Natural killer cell (primary cell): Measurements from ENCODE around the gene MYO5B. TPM values are rescaled to one million over a fixed set of nuclear protein-coding genes. Genes with fewer than 3 reads are reported as not detected.

ENCODE experiments used
- ATAC-seq, 3 donors: fragments of 150-1000 bp in 2 of 3; fragments of 200-7000 bp in 1 of 3; cut with Tn5 transposase; 1 replicate in 1 of 3; 2 replicates in 2 of 3; pipeline ENCODE4 v1.10.0; 2021; ENCODE audit warnings: mild to moderate bottlenecking in 2 of 3, moderate library complexity in 2 of 3
- DNase-seq, 2 donors: peaks; one replicate each; pipeline versions ENCODE4 v3.0.0 to v3.0.0-alpha.2; 2013 to 2021; ENCODE audit warnings: mixed read lengths in 1 of 2
- H3K27ac ChIP-seq: one replicate; pipeline ENCODE4 v1.5.1; 2013; ENCODE audit warnings: mild to moderate bottlenecking, low read length
- H3K27me3 ChIP-seq: one replicate; pipeline ENCODE4 v1.6.1; 2013; ENCODE audit warnings: low read length; ENCODE audit not compliant: control insufficient read depth, insufficient read depth
- H3K36me3 ChIP-seq: one replicate; pipeline ENCODE4 v1.6.1; 2013; ENCODE audit warnings: low read length; ENCODE audit not compliant: control insufficient read depth, insufficient read depth
- H3K4me1 ChIP-seq: one replicate; pipeline ENCODE4 v1.6.1; 2013; ENCODE audit warnings: low read length; ENCODE audit not compliant: control insufficient read depth, insufficient read depth
- H3K4me3 ChIP-seq: one replicate; pipeline ENCODE4 v1.5.1; 2013; ENCODE audit warnings: low read length
- H3K9me3 ChIP-seq: one replicate; pipeline ENCODE4 v1.6.1; 2013; ENCODE audit warnings: low read length; ENCODE audit not compliant: control insufficient read depth, insufficient read depth
- H3K27ac Mint-ChIP-seq, 2 donors: one replicate each; pipeline ENCODE4 v1.8.0; 2022; ENCODE audit warnings: mild to moderate bottlenecking in 2 of 2, mixed read lengths in 2 of 2, moderate library complexity in 1 of 2
- H3K27me3 Mint-ChIP-seq, 2 donors: one replicate each; pipeline ENCODE4 v1.8.0; 2022; ENCODE audit warnings: low read depth in 2 of 2, mixed read lengths in 2 of 2
- H3K36me3 Mint-ChIP-seq: one replicate; pipeline ENCODE4 v1.8.0; 2022; ENCODE audit warnings: mixed read lengths
- H3K4me1 Mint-ChIP-seq, 2 donors: one replicate each; pipeline ENCODE4 v1.8.0; 2022; ENCODE audit warnings: mixed read lengths in 2 of 2
- H3K4me3 Mint-ChIP-seq: one replicate; pipeline ENCODE4 v1.8.0; 2022; ENCODE audit warnings: mild to moderate bottlenecking, moderate library complexity, mixed read lengths
- H3K9me3 Mint-ChIP-seq, 2 donors: one replicate each; pipeline ENCODE4 v1.8.0; 2022; ENCODE audit warnings: mixed read lengths in 2 of 2
- WGBS: methylation state at CpG from one replicate; pipeline ENCODE4 v1.1.7; 2013; ENCODE audit warnings: missing lambda C conversion rate; ENCODE audit not compliant: insufficient coverage; 5-methylcytosine and 5-hydroxymethylcytosine counted together
- intact Hi-C: fragments of 100-400 bp; cut with micrococcal nuclease; formaldehyde crosslinking; loops from one replicate; pipeline ENCODE4 v1.14.2; 2022
- total RNA-seq, 4 donors: library from RNA; stranded (reverse); fragments of 120-200 nt in 1 of 4; gene quantifications; one replicate each; pipeline versions ENCODE4 v1.2.3 to v1.2.4, GENCODE V29; 2013 to 2022
- TF ChIP-seq, protein P1 (sequence below): fragments of 200-600 bp; IDR thresholded peaks from one replicate; pipeline ENCODE4 v1.8.0; 2022; ENCODE audit warnings: antibody characterized with exemption

The MYO5B gene
- total RNA-seq, 3 donors from 2014 or later (not counting 1 experiment from before 2014, with no cell fraction given), result 0.33 TPM; not detected in 2

DNA sequence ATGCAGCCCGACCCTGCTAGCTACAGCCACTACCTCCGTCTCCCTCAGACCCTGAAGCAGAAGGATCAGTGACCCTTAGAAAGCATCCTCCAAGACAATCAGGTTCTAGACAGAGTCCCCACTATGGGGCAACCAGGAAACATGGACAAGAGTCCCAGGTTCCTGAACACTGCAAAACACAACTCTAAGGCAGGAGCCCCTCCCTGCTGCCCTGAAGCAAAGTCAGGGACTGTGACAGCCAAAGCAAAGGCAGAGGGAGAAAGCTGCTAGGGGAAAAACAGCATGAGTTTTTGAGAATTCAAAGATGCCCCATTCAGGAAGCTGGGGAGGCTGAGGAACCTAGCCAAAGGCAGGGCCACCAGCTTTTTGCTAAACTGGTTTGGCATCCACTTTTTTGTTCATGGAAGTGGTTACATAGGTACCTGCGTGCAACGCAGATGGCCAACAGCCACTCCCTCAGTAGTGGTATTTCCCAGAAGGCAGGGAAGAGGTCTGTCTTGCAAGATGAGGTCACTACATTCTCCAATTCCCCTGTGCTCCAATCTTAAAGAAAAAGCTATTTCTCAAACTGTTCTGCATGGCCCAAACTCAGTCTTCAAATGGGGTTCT is 33.2 kb downstream of the MYO5B start:
- intact Hi-C loops, result no loop called here
- H3K27ac ChIP-seq, result no peak overlapping the region
- H3K9me3 Mint-ChIP-seq, result no peaks in the 10 kb centered on the region
- peaks cover 31 to 62% of the 10 kb centered on the region in 2 donors for H3K27me3 Mint-ChIP-seq
- no peaks in the 10 kb centered on the region for H3K36me3 Mint-ChIP-seq
- 79% methylated on average over 4 of the region's 4 CpGs for WGBS
- no peaks in the 10 kb centered on the region for H3K4me1 ChIP-seq
- DNase-seq (no peak), ATAC-seq (no peak)
- H3K9me3 ChIP-seq, result no peaks in the 10 kb centered on the region
- H3K36me3 ChIP-seq, result no peaks in the 10 kb centered on the region
- no peak overlapping the region for H3K27ac Mint-ChIP-seq
- H3K4me1 Mint-ChIP-seq, result no peaks in the 10 kb centered on the region
- TF ChIP-seq, protein P1, sequence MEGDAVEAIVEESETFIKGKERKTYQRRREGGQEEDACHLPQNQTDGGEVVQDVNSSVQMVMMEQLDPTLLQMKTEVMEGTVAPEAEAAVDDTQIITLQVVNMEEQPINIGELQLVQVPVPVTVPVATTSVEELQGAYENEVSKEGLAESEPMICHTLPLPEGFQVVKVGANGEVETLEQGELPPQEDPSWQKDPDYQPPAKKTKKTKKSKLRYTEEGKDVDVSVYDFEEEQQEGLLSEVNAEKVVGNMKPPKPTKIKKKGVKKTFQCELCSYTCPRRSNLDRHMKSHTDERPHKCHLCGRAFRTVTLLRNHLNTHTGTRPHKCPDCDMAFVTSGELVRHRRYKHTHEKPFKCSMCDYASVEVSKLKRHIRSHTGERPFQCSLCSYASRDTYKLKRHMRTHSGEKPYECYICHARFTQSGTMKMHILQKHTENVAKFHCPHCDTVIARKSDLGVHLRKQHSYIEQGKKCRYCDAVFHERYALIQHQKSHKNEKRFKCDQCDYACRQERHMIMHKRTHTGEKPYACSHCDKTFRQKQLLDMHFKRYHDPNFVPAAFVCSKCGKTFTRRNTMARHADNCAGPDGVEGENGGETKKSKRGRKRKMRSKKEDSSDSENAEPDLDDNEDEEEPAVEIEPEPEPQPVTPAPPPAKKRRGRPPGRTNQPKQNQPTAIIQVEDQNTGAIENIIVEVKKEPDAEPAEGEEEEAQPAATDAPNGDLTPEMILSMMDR, result no peak
- no peak overlapping the region for H3K4me3 ChIP-seq
- H3K27me3 ChIP-seq, result no peaks in the 10 kb centered on the region
- H3K4me3 Mint-ChIP-seq, result no peak overlapping the region

DNA sequence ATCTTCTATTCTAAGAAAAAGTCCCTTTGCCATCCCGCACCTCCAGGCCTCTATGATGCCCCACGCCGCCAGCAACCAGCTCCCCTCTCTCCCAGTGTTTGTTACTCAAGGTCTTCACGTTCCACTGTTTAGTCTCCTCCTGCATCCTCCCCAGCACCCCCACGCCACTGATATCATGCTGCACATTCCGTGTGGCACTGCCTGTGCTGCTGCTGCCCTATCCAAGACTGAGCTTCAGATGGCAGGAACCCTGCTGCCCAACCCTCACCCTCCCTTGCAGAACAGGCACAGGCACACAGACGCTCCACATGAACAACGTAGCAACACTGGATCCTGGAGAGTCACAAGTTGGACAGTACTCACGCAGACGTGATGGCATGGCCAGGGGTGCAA is 35.3 kb downstream of the MYO5B start:
- Mint-ChIP-seq H3K27me3 (peaks cover 21 to 43% of the 10 kb centered on the region in 2 donors), H3K4me1 (no peaks in the 10 kb centered on the region), H3K27ac (no peak overlapping the region), H3K9me3 (no peaks in the 10 kb centered on the region), H3K4me3 (no peak overlapping the region), H3K36me3 (no peaks in the 10 kb centered on the region)
- TF ChIP-seq, protein P1, result no peak
- Histone ChIP-seq H3K4me3 (no peak overlapping the region), H3K4me1 (no peaks in the 10 kb centered on the region), H3K9me3 (no peaks in the 10 kb centered on the region), H3K27me3 (no peaks in the 10 kb centered on the region), H3K27ac (no peak overlapping the region), H3K36me3 (no peaks in the 10 kb centered on the region)
- intact Hi-C loops, result no loop called here
- ATAC-seq, result no peak
- WGBS, result 80% methylated on average over 10 of the region's 10 CpGs
- no peak for DNase-seq

DNA sequence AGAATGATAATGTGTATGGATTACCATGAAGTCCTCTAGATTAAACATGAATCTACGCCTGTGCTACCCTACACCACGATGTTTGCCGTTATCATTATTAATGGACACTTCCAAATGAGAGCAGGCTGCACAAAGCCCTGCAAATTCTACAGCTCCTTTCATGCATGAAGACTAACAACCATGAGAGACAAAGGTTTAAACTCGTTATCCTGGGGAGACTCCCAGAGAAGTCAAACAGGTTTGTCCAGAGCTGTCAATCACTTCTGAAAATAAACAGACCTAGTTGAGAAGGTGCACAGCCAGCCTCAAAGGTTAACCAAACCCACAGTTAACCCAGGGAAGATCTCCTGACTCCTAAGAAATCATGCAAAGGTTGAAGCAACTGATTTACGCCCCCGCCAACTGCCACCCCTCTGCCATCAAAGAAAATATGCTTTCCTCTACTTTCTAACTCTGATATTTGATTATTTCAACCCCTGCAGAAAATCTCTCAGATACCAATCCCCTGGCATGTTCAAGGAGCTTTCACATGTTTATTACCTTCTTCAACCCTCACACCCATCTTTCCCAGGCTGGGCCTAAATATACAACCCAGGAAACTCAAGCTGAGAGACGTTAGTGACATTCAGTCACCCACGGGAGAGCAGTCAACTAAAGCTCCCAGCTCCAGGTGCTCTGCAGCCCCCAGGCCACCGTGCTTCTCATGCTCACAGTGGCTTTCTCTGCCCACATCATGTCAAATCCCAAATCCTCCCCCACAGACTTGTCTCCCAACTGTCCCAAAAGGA is 35.9 kb downstream of the MYO5B start:
- Mint-ChIP-seq H3K9me3 (no peaks in the 10 kb centered on the region), H3K27ac (no peak overlapping the region), H3K4me3 (no peak overlapping the region), H3K4me1 (no peaks in the 10 kb centered on the region), H3K27me3 (peaks cover 22 to 42% of the 10 kb centered on the region in 2 donors), H3K36me3 (no peaks in the 10 kb centered on the region)
- intact Hi-C loops, result no loop called here
- 84% methylated on average over 9 of the region's 9 CpGs for WGBS
- ATAC-seq (no peak), DNase-seq (no peak)
- H3K4me3 ChIP-seq, result no peak overlapping the region
- no peaks in the 10 kb centered on the region for H3K27me3 ChIP-seq
- no peaks in the 10 kb centered on the region for H3K9me3 ChIP-seq
- H3K4me1 ChIP-seq, result no peaks in the 10 kb centered on the region
- no peaks in the 10 kb centered on the region for H3K36me3 ChIP-seq
- no peak overlapping the region for H3K27ac ChIP-seq
- TF ChIP-seq, protein P1, result no peak
